Body of pancreas (tissue), 4 donors: Measurements from ENCODE around the gene RBMS1. TPM values are rescaled to one million over a fixed set of nuclear protein-coding genes. Genes with fewer than 3 reads are reported as not detected.

ENCODE experiments used
- ATAC-seq: fragments of 150-250 bp; one replicate; pipeline ENCODE4 v1.9.1; 2016
- DNase-seq, 4 donors: peaks; one replicate each; pipeline ENCODE4 v3.0.0-alpha.2; 2019
- H3K27ac ChIP-seq, 4 donors: fragments of 200-600 bp; sonication (generic); 1 replicate in 3 of 4; 2 replicates in 1 of 4; pipeline versions ENCODE4 v1.5.1 to v1.6.1; 2016 to 2019; ENCODE audit warnings: mild to moderate bottlenecking in 1 of 4, mixed read lengths in 1 of 4, moderate library complexity in 1 of 4
- H3K27me3 ChIP-seq, 2 donors: fragments of 200-600 bp; sonication (generic); one replicate each; pipeline ENCODE4 v1.6.0; 2016; ENCODE audit warnings: mild to moderate bottlenecking in 1 of 2
- H3K36me3 ChIP-seq, 2 donors: fragments of 200-600 bp; sonication (generic); replicated peaks in 1 of 2; 2 replicates each; pipeline ENCODE4 v1.5.1; 2016; ENCODE audit warnings: low read depth in 2 of 2; ENCODE audit not compliant: insufficient read depth in 1 of 2
- H3K4me1 ChIP-seq: fragments of 200-600 bp; sonication (generic); one replicate; pipeline ENCODE4 v1.6.0; 2016
- H3K4me3 ChIP-seq, 2 donors: fragments of 200-600 bp; sonication (generic); 1 replicate in 1 of 2; 2 replicates in 1 of 2; pipeline ENCODE4 v1.5.1; 2016 to 2019
- H3K9me3 ChIP-seq, 3 donors: fragments of 200-600 bp; sonication (generic); 1 replicate in 2 of 3; 2 replicates in 1 of 3; pipeline ENCODE4 v1.5.1; 2016
- POLR2A ChIP-seq, 3 donors: fragments of 450-650 bp; IDR thresholded peaks; one replicate each; pipeline ENCODE4 v1.6.1; 2016; ENCODE audit warnings: antibody characterized with exemption in 3 of 3, mild to moderate bottlenecking in 2 of 3
- WGBS, 2 donors: methylation state at CpG; one replicate each; pipeline ENCODE4 v1.1.5; 2017; 5-methylcytosine and 5-hydroxymethylcytosine counted together
- intact Hi-C: fragments of 100-400 bp; cut with DNase I; formaldehyde crosslinking; loops from one replicate; pipeline ENCODE4 v1.15.1; 2023
- total RNA-seq, 2 donors: library from RNA; depleted of rRNA; stranded (reverse); fragments of >200 nt; gene quantifications; one replicate each; pipeline ENCODE4 v1.1.0, GENCODE V29; 2016
- TF ChIP-seq, protein P1 (sequence below), 7 experiments: fragments of 450-650 bp in 4 of 7; fragments of 200-600 bp in 3 of 7; sonication (generic) in 3 of 7; IDR thresholded peaks; one replicate each; pipeline ENCODE4 v1.5.1; 2016 to 2019; ENCODE audit warnings: antibody characterized with exemption in 7 of 7

RBMS1 gene
- total RNA-seq, 2 donors from 2014 or later: 21.3 to 23.7 TPM

DNA sequence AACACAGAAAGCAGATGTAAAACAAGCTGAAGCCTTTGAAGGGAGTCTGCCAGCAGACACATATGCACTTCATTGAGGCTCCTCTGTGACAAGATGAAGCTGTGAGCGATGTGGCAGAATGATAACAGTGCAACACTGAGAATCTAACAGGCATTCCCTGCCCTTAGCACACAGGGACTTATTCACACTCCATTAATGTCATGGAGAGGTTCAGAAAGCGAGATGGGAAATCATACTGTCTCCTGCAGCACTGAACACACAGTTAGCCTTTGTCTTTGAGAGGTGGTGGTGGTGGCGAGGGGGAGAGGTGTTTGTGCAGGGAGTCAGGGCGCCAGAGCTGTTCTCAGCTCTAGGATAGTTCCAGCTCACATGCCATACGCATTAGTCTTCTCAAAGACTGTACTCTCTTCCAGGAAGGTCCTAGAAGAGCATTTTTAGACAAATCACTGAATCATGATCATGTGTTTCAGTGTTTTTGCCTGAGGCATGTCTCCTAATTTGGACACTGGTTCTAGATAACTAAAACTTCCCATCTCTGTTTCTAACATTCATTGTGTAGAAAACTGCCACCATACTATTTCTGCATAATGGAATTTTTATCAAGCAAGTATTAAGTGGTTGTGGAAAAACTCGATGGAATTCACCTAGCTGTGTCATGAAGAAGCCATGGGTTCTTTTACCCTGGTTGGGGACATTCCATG is 200.1 kb downstream of the RBMS1 start:
- H3K27ac ChIP-seq: peak overlapping the region in 1 of 4 donors; percentile 16
- TF ChIP-seq, protein P1, sequence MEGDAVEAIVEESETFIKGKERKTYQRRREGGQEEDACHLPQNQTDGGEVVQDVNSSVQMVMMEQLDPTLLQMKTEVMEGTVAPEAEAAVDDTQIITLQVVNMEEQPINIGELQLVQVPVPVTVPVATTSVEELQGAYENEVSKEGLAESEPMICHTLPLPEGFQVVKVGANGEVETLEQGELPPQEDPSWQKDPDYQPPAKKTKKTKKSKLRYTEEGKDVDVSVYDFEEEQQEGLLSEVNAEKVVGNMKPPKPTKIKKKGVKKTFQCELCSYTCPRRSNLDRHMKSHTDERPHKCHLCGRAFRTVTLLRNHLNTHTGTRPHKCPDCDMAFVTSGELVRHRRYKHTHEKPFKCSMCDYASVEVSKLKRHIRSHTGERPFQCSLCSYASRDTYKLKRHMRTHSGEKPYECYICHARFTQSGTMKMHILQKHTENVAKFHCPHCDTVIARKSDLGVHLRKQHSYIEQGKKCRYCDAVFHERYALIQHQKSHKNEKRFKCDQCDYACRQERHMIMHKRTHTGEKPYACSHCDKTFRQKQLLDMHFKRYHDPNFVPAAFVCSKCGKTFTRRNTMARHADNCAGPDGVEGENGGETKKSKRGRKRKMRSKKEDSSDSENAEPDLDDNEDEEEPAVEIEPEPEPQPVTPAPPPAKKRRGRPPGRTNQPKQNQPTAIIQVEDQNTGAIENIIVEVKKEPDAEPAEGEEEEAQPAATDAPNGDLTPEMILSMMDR (IDR thresholded peaks at IDR 0.05): no peak
- no peak for TF ChIP-seq POLR2A (IDR thresholded peaks at IDR 0.05)
- H3K4me1 ChIP-seq: no peaks in the 10 kb centered on the region
- intact Hi-C loops: no loop called here
- no peak for DNase-seq
- ATAC-seq: no peak
- no peaks in the 10 kb centered on the region for H3K9me3 ChIP-seq
- no peak overlapping the region for H3K4me3 ChIP-seq
- no peaks in the 10 kb centered on the region for H3K36me3 ChIP-seq
- 90 to 93% methylated on average over 6 of the region's 6 CpGs for WGBS, 2 donors
- H3K27me3 ChIP-seq: no peaks in the 10 kb centered on the region

DNA sequence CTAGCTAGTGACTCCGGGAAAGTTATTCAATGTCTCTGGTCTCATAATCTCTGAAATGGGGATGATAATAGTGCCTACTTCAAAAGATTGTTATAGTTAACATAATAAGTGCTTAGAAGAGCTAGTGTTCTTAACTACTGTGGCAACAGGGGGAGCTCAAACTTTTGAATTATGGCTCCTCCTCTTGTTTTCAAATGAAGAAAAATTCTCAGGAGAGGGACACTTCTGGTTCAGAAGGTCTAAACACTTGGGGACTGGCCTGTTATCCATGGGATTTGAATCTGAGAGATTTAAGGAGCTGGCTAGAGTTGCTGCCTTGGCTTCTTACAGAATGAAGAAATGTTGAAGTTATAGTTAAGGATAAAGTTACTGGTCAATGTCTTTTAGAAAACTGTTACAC is 201.4 kb downstream of the RBMS1 start:
- H3K27ac ChIP-seq: no peak overlapping the region
- no peaks in the 10 kb centered on the region for H3K36me3 ChIP-seq
- no peak for TF ChIP-seq POLR2A (IDR thresholded peaks at IDR 0.05)
- TF ChIP-seq, protein P1 (IDR thresholded peaks at IDR 0.05): no peak
- H3K4me3 ChIP-seq: no peak overlapping the region
- intact Hi-C loops: no loop called here
- no peaks in the 10 kb centered on the region for H3K9me3 ChIP-seq
- ATAC-seq (no peak), DNase-seq (no peak)
- WGBS, 2 donors: 85 to 89% methylated on average over 1 of the region's 1 CpG
- H3K4me1 ChIP-seq: no peaks in the 10 kb centered on the region
- no peaks in the 10 kb centered on the region for H3K27me3 ChIP-seq

DNA sequence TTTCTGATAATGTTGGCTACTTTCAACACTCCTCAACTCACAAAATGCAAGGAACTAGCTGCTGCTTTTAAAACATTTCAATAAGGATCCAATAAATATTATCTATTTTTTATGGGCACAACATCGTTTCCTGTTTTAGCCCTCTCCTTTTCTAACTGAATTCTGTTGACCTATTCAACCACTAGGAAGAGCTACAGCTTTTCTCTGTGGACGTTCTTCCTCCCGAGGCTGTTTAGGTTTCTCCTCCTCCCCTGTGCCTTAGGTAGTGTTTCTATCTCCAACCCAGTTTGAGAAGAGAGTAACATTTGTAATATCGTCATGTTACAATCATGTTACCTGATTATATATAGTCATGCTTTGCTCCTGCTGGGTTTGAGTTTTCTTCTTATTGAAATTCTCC is 202.2 kb downstream of the RBMS1 start:
- 79 to 80% methylated on average over 4 of the region's 4 CpGs for WGBS, 2 donors
- no peak for TF ChIP-seq POLR2A (IDR thresholded peaks at IDR 0.05)
- TF ChIP-seq, protein P1 (IDR thresholded peaks at IDR 0.05): no peak
- Histone ChIP-seq H3K4me3 (no peak overlapping the region), H3K27ac (no peak overlapping the region), H3K27me3 (no peaks in the 10 kb centered on the region), H3K9me3 (no peaks in the 10 kb centered on the region), H3K36me3 (no peaks in the 10 kb centered on the region), H3K4me1 (no peaks in the 10 kb centered on the region)
- ATAC-seq (no peak), DNase-seq (no peak)
- intact Hi-C loops: no loop called here

DNA sequence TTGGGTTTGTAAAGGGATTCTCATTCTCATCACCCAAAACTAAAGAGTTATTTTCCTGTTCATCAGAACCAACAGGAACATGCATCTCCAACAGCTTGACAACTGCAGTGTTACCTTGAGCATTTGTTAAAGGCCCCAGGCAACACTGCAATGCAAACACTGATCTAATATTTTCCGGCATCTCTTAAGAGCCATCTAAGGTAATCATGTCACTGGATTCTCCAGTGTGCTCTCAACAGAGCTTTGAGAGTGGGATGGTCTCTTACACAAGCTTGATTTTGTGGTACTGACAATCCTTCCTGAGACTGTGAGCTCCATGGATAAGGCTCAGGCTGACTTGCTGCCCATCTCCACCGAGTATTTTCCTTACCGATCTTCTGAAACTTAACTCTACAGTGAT is 203.0 kb downstream of the RBMS1 start:
- TF ChIP-seq POLR2A (IDR thresholded peaks at IDR 0.05): no peak
- TF ChIP-seq, protein P1 (IDR thresholded peaks at IDR 0.05): no peak
- intact Hi-C loops: no loop called here

DNA sequence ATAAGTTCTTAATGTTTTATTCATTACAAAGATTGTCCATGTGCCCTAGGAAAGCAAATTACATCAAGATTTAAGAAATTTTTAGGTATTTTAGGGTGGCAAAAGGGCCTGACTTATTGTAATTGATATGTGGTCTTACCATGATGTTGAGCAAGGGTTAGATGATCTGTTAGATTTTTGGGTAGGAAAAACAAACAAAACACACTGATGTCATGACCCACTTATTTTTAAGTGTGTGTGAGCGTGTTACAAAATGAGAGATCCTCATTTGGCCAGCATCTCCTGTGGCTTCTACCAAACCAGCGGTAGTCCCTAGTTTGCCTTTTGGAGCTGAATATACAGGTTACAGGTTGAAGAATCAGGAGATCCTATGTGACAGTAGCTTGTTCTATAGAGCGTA is 203.8 kb downstream of the RBMS1 start:
- TF ChIP-seq POLR2A (IDR thresholded peaks at IDR 0.05): no peak
- TF ChIP-seq, protein P1 (IDR thresholded peaks at IDR 0.05): no peak

More for the DNA sequence above, 203.0 kb downstream of the RBMS1 start:
- no peak for DNase-seq
- WGBS, 2 donors: 86 to 88% methylated on average over 3 of the region's 3 CpGs
- H3K4me1 ChIP-seq: no peaks in the 10 kb centered on the region
- no peak overlapping the region for H3K27ac ChIP-seq
- ATAC-seq: no peak
- H3K4me3 ChIP-seq: no peak overlapping the region
- no peaks in the 10 kb centered on the region for H3K9me3 ChIP-seq
- H3K27me3 ChIP-seq: no peaks in the 10 kb centered on the region
- no peaks in the 10 kb centered on the region for H3K36me3 ChIP-seq

More for the DNA sequence above, 203.8 kb downstream of the RBMS1 start:
- no peak for ATAC-seq
- intact Hi-C loops: no loop called here
- H3K27ac ChIP-seq: no peak overlapping the region
- 92 to 97% methylated on average over 3 of the region's 3 CpGs for WGBS, 2 donors
- no peaks in the 10 kb centered on the region for H3K36me3 ChIP-seq
- H3K4me3 ChIP-seq: no peak overlapping the region
- no peak for DNase-seq
- no peaks in the 10 kb centered on the region for H3K4me1 ChIP-seq
- H3K9me3 ChIP-seq: no peaks in the 10 kb centered on the region
- H3K27me3 ChIP-seq: no peaks in the 10 kb centered on the region
